Ascending aorta (tissue), 2 donors: ENCODE data around the gene AADACL4. TPM values are rescaled to one million over a fixed set of nuclear protein-coding genes. Genes with fewer than 3 reads are reported as not detected.
A peak's percentile ranks its signal among the peaks of the same experiment; 100 is the strongest.

Experiments
- DNase-seq, 2 donors: peaks; one replicate each; pipeline ENCODE4 v3.0.0-alpha.2; 2019; ENCODE audit warnings: low spot score in 2 of 2
- H3K27ac ChIP-seq, 2 donors: fragments of 200-600 bp; sonication (generic); one replicate each; pipeline ENCODE4 v1.5.1; 2016 to 2017; ENCODE audit warnings: mild to moderate bottlenecking in 1 of 2
- H3K27me3 ChIP-seq: fragments of 200-600 bp; sonication (generic); one replicate; pipeline ENCODE4 v1.5.1; 2017
- H3K36me3 ChIP-seq, 2 donors: fragments of 200-600 bp; sonication (generic); one replicate each; pipeline ENCODE4 v1.5.1; 2016
- H3K4me1 ChIP-seq, 2 donors: fragments of 200-600 bp; sonication (generic); one replicate each; pipeline ENCODE4 v1.5.1; 2016 to 2017; ENCODE audit warnings: mild to moderate bottlenecking in 1 of 2
- H3K4me3 ChIP-seq, 2 donors: fragments of 200-600 bp; sonication (generic); one replicate each; pipeline ENCODE4 v1.5.1; 2016 to 2017; ENCODE audit warnings: mild to moderate bottlenecking in 1 of 2
- H3K9me3 ChIP-seq, 2 donors: fragments of 200-600 bp; sonication (generic); one replicate each; pipeline ENCODE4 v1.5.1; 2016
- CTCF ChIP-seq, 3 experiments: fragments of 200-600 bp in 2 of 3; fragments of 450-650 bp in 1 of 3; sonication (generic) in 2 of 3; IDR thresholded peaks; one replicate each; pipeline ENCODE4 v1.5.1; 2016 to 2019; ENCODE audit warnings: antibody characterized with exemption in 3 of 3, mild to moderate bottlenecking in 1 of 3, moderate library complexity in 1 of 3
- intact Hi-C: fragments of 100-400 bp; cut with DNase I; formaldehyde crosslinking; loops from one replicate; pipeline ENCODE4 v1.15.1; 2023
- total RNA-seq: library from RNA; depleted of rRNA; stranded (reverse); fragments of >200 nt; gene quantifications from one replicate; pipeline ENCODE4 v1.1.0, GENCODE V29; 2016

The AADACL4 gene
- total RNA-seq, 1 donor from 2014 or later = not detected

- no peak overlapping the region for H3K27ac ChIP-seq
- H3K27me3 ChIP-seq = no peaks in the 10 kb centered on the region
- peaks cover 3 to 6% of the 10 kb centered on the region in 2 donors for H3K4me1 ChIP-seq
- no peak for DNase-seq
- H3K36me3 ChIP-seq = no peaks in the 10 kb centered on the region
- H3K9me3 ChIP-seq = no peaks in the 10 kb centered on the region
- intact Hi-C loops = no loop called here
- H3K4me3 ChIP-seq = no peak overlapping the region
- TF ChIP-seq CTCF (IDR thresholded peaks at IDR 0.05) = no peak
These were observed 12.3 kb upstream of the AADACL4 start for GRCh38 chr1:12631571-12631970.

- H3K27me3 ChIP-seq = no peaks in the 10 kb centered on the region
- peaks cover 0 to 1% of the 10 kb centered on the region in 2 donors for H3K9me3 ChIP-seq
- peaks cover 7 to 10% of the 10 kb centered on the region in 2 donors for H3K4me1 ChIP-seq
- H3K4me3 ChIP-seq = no peak overlapping the region
- no peak for TF ChIP-seq CTCF (IDR thresholded peaks at IDR 0.05)
- intact Hi-C loops = no loop called here
- no peaks in the 10 kb centered on the region for H3K36me3 ChIP-seq
- H3K27ac ChIP-seq = no peak overlapping the region
- DNase-seq = no peak
These were observed 9.7 kb upstream of the AADACL4 start for GRCh38 chr1:12634156-12634555.

DNA sequence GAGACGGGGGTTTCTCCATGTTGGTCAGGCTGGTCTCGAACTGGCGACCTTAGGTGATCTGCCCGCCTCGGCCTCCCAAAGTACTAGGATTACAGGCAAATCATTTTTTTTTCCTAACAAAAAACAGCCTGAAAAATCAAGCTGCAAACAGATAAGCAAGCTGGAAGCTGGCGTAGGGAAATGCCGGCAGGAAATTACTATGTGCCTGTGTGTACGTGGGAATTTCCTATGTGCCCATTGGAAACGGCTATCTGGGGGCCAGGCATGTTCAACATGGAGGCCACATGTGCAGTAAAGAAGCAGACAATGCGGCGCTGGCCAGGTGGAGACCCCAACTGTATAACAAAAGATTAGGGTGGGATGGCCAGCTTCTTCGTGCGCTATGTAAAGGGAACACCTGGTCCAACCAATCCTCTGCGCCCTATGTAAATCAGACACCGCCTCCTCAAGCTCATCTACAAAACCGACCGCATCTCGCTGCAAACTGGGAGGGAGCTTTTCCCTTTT, 9.1 kb upstream of the AADACL4 start:
- no peak overlapping the region for H3K27ac ChIP-seq

GRCh38 chr1:12636098-12636950, 7.6 kb upstream of the AADACL4 start:
- DNase-seq = no peak
- Histone ChIP-seq H3K4me3 (no peak overlapping the region), H3K27me3 (no peaks in the 10 kb centered on the region), H3K9me3 (peaks cover 13 to 23% of the 10 kb centered on the region in 2 donors), H3K27ac (peak overlapping the region in 1 of 2 donors; percentile 46), H3K4me1 (peaks cover 7 to 10% of the 10 kb centered on the region in 2 donors), H3K36me3 (no peaks in the 10 kb centered on the region)
- intact Hi-C loops = no loop called here
- no peak for TF ChIP-seq CTCF (IDR thresholded peaks at IDR 0.05)

More for the DNA sequence above, 9.1 kb upstream of the AADACL4 start:
- peaks cover 7 to 10% of the 10 kb centered on the region in 2 donors for H3K4me1 ChIP-seq
- H3K27me3 ChIP-seq = no peaks in the 10 kb centered on the region
- no peak overlapping the region for H3K4me3 ChIP-seq
- peaks cover 0 to 7% of the 10 kb centered on the region in 2 donors for H3K9me3 ChIP-seq
- intact Hi-C loops = no loop called here
- no peaks in the 10 kb centered on the region for H3K36me3 ChIP-seq
- no peak for TF ChIP-seq CTCF (IDR thresholded peaks at IDR 0.05)
- no peak for DNase-seq

DNA sequence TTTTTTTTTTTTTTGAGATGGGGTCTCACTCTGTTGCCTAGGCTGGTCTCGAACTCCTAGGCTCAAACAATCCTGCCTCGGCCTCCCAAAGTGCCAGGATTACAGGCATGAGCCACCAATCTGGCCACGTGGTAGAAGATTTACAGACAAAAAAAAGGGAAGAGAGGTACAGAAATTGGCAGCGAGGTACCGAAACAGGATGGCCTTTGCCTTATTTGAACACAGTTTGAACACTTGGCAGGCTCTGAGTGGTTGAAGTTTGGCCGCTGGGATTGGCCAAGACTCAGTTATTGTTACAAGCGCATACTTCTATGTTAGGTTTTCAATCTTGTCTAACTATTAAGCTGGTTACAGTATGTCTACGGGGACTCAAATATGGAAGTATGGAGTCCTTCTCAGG, 6.2 kb upstream of the AADACL4 start:
- Histone ChIP-seq H3K36me3 (no peaks in the 10 kb centered on the region), H3K4me3 (no peak overlapping the region), H3K27ac (no peak overlapping the region), H3K4me1 (peaks cover 7 to 10% of the 10 kb centered on the region in 2 donors), H3K9me3 (peaks cover 13 to 24% of the 10 kb centered on the region in 2 donors), H3K27me3 (no peaks in the 10 kb centered on the region)
- DNase-seq = no peak
- intact Hi-C loops = no loop called here
- TF ChIP-seq CTCF (IDR thresholded peaks at IDR 0.05) = no peak
